ENCODE data around the gene GNAZ.

Gene GNAZ

DNA sequence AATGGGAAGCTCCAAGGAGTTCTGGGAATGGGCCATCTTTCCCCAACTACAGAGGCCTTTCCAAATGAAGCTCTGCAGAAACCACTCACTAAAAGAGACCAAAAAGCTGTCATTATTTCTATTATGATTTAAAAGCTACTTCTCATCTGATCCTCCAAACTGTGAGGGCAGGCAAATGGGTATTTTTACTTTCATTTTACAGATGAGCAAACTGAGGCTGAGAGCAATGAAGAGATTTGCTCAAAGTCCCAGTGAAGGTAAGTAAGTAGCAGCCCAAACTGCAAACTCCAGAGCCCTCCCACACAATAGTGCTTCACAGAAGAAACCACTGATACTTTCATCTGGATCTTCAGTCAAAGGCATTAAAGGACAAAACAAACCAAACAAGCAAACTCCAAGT, 70.1 kb downstream of the GNAZ start:
- no peak for DNase-seq

DNA sequence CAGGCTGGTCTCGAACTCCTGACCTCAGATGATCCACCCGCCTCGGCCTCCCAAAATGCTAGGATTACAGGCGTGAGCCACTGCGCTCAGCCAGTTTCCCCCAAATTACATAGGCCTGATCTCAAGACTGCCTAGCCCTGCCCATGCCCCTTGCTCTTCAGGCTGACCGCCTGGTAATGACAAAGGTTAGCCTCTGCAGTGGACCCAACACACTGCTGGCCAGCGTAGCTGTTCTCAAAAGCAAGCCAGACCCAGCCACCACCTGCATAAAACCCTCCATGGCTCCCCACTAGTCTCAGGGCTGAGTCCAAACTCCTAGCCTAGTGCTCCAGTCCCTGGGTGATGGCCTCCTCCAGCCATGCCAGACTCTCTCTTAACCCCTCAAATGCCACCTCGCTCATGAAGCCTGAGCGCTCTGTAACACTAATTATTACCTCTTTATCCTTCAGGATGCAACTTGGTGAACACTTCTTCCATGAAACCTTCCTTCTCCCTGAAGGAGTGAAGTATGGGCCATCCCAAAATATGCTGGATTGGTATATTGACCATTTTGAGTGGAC, 72.3 kb downstream of the GNAZ start:
- no peak for DNase-seq

DNA sequence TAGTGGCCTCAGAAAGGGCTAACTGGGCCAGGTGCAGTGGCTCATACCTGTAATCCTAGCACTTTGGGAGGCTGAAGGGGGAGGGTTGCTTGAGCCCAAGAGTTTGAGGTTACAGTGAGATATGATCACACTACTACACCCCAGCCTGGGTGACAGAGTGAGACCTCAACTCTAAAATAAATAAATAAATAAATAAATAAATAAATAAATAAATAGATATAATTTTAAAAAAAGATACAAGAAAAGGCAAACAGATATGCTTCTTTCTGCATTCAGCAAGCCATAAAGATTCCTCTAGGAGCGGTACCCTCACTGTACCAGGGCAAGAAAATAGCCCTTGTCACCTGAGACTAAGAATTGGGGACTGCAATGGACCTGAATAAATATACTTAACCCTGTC, 72.8 kb downstream of the GNAZ start:
- no peak for DNase-seq

DNA sequence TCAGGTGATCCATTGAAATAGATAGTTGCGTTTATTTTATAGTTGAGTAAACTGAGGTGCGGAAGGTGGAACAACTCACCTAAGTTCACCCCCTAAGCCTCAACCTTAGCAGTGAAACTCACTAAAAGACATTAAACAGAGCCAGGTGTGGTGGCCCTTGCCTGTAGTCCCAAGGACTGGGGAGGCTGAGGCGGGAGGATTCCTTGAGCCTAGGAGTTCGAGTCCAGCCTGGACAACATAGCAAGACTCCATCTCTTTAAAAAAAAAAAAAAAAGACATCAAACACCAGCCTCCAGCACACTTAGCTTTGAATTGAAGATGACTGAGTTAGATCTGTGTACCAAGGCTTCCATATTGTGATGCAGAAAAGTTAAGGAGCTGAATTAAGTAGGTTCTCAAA, 74.1 kb downstream of the GNAZ start:
- no peak for DNase-seq

DNA sequence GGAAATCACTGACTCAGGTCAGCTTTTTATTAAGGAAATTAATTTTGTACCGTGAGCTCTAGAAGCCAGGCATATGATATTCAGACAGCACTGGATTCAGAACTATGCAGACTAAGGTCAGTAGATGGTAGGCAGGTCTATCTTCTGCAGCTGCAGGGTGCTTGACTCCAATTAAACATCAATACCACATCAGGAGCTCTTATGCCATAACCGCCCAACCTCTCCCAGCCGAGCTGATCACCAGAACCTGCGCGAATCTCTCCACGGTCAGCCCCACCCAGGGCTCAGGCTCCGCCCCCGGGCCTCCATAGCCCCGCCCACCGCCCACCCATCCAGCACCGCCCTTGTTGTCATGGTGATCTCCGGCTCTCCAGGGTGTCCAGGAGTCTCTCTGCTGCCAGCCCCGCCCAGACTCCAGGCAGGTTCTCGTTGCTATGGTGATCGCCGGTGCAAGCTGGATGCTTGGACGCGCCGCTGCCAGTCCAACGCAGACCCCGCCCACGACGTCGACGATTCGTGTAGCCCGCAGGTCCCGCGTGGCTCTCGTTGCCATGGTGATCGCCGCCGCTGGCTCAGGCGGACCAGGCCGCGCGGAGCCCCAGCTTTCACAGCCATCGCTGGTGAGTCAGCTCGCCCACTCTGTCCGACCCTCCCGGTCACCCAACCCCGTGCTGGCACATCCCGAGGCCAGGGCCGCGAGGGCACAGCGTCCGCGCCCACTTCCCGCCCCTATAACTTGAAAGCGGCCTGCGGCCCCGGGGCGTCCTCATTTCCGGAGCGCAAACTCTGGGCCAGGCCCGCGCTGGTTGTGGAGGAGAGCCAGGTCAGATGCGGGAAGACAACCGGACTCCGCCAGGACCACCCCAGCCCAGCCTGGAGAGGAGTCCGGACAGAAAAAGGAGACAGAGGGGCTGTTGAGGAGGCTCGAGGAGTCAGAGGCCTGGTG, 74.9 kb downstream of the GNAZ start, which contains the start of gene RAB36:
Gene RAB36, plus strand, starts transcription at position 546 of the 946 bp plus-strand sequence. CDS start 1,140 bp downstream, outside the sequence.
- DNase-seq, result peak; percentile 99

DNA sequence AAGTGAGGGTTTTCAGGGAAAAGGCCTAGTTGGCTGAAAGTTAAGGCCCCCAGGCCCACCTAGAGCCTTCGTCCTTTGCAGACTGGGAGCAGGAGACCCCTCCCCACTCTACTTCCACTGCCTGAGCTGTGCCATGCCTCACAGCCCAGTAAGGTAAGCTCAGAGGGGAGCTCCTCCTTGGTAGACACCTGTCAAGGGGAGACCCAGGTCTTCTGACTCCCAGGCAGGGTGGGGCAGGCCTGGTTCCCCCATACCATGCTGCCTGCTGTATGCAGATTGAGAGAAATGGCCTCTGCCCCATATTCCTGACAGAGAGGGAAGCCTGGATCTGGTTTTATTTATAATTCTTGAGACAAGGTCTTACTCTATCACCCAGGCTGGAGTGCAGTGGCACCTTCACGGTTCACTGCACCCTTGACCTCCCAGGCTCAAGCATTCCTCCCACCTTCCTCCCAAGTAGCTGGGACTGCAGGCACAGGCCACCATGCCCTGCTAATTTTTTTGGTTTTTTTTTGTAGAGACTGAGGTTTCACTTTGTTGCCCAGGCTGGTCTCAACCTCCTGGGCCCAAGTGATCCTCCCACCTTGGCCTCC, 75.7 kb downstream of the GNAZ start:
- DNase-seq, result no peak

DNA sequence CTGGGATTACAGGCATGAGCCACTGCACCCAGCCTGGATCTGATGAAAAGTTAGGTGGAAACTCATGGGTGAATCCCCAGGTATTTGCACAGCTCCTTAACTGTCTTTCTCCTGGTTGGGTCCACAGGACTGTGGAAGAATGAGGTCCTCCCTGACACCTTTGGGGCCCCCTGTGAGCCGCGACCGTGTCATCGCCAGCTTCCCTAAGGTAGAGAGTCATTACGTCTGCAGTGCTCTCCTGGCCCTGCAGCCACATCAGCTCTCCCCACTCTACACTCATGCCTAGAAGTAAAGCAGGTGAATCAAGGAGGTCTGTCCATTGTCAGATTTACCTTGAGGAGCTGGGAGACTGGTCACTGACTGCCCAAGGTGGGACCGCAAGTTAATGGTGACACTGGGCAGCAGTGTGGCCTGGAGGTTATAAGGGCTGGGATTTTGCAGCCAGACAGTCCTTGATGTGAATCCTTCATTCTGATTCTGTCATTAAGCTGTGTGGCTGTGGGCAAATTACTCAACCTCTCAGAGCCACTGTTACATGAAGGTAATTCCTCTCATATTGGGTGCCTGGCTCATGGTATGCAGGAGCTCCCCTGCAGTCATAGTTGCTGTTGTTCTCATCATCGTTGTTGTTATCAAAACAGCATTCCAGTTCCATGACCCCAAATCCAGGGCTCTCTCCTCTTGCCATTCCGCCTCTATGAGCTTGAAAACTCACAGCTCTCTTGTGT, 76.3 kb downstream of the GNAZ start:
- DNase-seq, result no peak

DNA sequence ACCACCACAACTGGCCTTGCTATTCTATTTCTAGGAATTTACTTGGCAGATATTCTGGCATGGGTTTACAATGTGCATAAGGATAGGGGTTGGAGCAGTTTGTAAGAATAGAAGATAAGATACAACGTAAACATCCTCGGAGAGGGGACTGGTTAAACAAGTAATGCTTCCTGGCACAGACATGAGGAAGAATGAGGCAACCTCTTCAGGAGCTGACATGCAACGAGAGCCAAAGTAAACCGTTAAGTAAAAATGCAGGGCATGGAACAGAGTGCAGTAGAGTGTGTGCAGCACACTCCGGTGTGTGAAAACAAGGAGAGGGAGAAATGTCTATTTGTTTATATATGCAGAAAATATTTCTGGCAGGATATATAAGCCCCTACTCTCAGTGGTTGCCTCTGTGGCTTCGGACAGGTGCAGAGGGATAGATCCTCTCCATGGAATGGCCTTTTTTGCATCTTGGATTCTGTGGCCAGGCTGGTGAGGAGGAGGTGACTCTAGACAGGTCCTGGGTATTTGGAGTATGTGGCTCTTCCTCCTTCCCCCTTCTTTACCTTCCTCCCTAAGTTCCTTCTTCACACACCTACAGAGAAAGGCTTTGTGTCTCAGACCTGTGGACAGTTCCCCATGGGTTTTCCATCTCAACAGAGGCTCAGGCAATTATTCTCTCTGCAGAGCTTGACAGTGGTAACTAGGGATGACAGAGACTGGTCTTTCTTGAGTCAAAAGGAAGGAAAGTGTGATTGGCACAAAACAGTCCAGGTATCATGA, 77.5 kb downstream of the GNAZ start:
- DNase-seq, result no peak

DNA sequence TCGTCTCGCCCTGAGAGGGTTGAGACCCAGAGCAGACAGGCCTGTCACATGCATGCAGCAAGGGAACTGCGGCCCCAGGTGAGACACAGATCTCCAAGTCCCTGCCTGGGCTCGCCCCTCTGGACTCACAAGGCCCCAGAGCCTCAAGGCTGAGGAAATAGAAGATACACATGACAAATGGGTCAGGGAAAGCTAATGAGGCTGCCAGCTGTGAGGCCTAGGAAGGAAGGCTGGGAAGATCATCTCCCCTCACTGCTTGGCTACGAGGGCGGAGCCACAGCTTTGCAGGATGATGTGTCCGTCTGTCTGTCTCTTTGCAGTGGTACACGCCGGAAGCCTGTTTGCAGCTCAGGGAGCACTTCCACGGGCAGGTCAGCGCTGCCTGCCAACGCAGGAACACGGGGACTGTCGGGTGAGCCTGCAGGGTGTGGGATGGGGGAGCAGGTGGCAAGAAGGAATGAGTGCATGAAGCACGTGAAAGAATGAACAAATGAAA, 79.5 kb downstream of the GNAZ start:
- no peak for DNase-seq

DNA sequence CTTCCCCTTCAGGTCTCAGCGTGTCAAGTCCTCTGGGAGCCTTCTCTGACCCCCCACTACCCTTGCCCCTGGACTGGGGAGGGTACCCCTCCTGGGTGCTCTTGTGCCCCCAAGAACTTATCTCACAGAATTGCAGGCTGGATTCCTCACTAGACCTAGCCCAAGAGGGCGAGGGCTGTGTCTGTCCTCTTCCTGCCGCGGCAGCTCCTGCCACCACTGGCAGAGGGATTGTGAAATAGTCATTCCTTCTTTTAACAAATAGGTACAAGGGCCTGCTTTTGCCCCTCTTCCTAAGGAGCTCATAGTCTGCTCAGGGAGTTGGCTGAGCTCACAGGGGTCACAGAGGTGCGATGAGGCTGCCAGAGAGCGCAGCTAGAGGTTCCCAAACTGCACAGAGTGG, 80.4 kb downstream of the GNAZ start:
- DNase-seq, result no peak

DNA sequence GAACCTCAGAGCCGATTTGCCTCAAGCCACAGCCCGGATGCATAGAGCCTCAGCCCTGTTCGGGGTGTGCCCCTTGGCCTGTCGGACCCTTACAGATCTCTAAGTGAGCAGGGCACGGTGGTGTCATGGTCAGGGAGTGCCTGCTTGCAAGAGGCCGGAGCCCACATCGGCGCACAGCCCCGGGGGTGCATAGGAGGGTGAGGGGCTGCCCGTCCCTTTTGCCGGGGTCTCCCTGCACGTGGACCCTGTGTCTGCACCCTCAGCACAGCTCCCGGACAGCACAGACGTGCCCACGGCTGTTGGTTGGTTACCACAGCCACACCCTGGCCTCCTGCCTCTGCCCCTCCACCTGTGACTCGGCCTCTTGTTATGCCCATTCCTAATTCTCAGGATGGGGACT, 81.5 kb downstream of the GNAZ start:
- no peak for DNase-seq

DNA sequence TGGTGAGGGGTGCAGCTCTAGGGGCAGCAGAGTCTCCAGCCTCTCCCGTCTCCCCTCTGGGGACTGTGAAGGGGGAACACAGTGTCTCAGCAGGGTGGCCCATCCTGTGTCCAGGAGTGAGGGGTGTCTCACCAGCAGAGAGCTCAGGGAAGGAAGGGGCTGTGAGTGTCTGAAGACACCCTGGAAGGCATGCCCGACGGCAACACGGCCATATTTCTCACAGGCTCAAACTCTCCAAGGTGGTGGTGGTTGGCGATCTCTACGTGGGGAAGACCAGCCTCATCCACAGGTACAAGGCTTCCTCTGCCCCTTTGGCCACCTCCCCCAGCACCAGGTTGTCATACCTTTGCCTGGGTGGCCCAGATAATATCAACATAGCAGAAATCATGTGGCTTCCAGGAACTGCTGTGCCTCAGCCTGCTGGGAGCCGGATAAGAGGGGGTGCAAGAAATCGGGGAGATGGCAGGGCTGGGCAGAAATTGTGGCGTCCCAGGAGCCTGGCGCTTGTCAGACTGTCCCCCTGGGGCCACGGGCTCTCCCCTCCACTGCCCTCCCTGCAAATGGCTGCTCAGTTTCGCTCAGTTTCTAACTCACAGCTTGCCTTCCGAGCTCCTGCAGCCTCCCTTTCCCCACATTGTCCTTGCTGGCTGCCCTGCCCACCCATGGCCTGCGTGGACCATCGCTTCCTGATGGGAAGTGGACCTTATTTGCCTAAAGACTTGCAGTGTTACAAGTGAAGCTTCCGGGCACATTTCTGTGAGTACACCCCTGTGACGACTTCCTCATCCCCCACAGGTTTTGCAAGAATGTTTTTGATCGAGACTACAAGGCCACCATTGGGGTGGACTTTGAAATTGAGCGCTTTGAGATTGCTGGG, 82.2 kb downstream of the GNAZ start:
- no peak for DNase-seq

DNA sequence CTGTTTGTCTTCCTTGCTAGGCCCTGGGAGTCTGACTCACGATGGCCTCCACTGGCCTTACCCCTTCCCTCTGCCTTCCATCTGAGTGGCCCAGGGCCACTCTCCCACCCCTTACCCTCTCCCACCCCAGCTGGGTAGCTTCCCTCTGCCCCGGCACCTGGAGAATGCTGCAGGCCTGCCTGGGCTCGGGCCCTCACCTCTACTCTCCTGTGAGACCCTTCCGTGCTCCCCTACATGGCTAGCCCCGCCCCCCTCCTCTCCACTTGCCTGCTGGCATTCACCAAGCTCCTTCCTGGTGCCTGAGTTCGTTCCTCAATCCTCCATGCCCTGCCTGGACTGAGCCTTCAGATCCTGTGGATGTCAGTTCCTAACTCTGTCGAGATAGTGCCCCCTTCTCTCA, 83.7 kb downstream of the GNAZ start:
- no peak for DNase-seq

DNA sequence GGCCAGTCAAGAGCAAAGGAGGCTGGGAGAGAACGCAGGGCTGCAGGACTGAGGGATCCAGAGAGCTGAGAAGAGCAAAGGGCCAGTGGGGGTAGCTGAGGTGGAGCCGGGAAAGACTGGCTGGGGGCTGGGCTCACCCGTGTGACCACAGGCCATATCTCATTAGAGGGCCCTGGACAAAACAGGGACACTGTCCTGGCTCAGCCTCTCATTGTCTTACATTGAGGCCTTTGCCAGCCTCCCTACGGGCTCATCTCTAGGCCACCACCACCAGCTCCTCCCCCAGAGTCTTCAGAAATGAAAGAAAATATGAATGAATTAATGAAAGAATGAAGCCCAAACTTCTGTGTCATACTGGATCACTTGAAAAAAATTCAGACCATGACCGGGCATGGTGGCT, 84.1 kb downstream of the GNAZ start:
- no peak for DNase-seq

DNA sequence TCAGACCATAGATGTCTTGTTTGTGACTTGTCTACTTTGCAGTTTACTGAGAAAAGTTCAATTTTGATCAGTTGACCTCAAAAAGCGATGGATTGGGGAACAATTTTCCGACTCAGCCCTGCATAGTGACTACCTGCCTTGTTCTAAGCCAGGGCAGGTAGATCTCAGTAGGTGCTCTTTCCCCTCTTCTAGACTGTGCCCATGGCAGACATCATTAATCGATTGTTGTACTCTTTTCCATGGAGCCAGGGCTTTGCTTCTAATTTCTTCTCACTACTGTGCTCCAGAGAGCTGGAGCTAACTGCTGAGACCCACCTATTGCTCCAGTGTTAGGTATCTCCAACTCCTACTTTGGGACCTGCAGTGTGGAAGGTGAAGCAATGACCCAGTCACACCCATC, 84.8 kb downstream of the GNAZ start:
- DNase-seq, result no peak

DNA sequence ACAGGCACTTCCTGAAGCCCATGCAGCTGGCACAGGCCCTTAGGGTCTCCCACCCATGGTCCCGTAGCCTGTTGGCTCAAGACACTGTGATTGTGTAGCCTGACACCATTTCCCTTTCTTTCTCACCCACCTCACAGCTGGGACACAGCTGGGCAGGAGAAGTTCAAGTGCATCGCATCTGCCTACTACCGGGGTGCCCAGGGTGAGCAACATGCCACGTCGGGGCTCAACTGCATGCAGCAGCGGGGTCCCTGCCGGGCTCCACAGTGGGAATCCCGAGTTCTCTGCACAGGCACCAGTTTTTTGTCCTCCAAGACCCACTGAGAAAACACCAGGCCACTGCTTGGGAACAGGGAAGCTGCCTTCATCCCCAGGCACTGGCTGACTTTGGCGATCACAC, 85.5 kb downstream of the GNAZ start:
- DNase-seq, result no peak

DNA sequence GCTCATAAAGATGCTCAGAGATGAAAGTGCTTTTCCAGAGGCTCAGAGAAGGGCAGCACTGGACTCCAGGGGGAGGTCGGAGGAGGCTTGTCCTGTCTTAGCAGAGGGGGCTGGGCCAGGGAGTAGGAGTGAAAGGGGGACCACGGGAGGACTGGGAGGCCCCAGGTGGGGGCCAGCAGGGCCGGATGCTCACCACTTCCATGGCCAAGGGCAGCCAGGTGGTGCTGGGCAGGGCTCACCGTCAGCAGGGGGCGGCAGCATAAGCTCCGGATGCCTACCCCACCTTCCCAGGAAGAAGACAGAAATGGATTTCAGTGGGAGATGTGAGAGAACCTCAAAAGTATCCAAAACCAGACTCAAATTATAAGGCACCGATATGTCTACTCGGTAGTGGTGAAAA, 86.0 kb downstream of the GNAZ start:
- DNase-seq, result no peak

DNA sequence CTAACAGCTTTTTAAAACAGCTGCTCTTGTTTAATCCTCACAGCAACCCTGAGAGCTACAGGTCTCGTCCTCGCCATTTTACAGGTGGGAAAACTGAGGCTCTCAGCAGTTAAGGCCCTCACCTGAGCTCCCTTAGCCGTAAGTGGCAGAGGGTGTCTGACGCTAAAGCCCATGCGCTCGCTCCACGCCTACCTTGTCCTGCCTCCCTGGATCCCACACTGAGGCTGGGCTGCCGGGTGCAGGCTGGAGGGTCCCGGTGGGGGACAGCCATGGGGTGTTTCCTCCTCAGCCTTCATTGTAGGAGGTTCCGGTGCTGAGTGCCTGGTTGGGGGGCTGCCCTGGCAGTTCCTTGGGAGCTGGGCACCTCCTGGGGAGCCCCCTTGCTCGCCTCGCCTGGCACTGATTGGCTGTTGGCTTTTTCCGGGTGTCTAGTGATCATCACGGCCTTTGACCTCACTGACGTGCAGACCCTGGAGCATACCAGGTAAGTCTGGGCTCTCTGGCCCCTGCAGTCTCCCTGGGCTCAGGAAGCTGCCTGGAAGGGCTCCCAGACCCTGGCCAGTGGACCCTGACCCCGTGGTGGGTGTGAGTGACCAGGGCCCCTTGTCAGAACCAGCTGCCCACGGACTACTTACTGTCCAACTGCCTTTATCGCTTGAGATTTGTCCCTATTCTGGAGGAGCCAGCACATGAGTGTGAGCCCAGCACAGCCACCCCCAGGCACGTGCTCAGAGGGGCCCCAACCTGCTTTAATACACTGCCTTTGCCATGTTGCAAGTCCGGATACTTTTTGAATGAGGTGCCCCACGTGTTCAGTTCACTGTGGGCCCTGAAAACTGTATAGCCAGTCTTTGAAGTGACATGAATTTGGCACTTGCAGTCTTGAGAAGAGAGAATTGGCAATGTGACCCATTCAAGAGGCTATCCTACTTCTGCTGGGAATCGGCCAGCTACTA, 87.5 kb downstream of the GNAZ start:
- DNase-seq, result no peak

DNA sequence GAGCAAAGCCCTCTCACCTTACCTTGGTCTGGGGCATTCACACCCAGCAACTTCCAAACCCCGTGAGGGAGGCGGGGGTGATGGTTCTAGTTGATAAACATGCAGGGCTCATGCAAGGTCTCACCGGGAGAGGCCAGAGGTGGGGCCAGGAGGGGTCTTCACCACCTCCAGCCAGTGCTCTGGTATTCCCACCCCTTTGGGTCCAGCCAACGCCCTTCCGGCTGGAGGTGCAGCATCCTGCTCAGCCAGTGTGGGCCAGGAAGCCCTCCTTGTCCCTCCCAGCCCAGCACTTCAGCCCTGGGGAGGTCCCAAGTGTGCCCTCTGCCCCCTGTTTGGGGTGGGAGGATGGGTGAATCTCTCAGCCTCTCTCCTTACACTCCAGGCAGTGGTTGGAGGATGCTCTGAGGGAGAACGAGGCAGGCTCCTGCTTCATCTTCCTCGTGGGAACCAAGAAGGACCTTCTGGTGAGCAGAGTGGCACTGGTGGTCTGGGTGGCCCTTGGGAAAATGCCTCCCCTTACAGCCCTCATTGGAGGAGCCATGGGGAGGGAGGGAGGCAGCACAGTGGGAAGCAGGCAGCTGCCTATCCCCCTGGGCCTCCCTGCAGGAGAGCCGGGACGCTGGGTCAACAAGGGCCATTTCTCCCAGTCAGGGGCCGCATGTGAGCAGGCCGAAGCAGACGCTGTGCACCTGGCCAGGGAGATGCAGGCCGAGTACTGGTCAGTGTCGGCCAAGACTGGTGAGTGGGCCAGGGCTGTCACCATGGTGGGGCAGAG, 88.4 kb downstream of the GNAZ start:
- no peak for DNase-seq
